Activated gamma-delta T cell (primary cell): ENCODE measurements around the gene SHISA2.

Experiments used
- DNase-seq: peaks from one replicate; lab custom pipeline; 2025; lab: John Stamatoyannopoulos, UW

Gene SHISA2

GRCh38 chr13:26048741-26049140 is 3.1 kb downstream of the SHISA2 start:
- DNase-seq = no peak

- DNase-seq = no peak
Measured at GRCh38 chr13:26047040-26047439, 4.8 kb downstream of the SHISA2 start.

- DNase-seq = no peak
Measured at GRCh38 chr13:26046639-26047038, 5.2 kb downstream of the SHISA2 start.

DNA sequence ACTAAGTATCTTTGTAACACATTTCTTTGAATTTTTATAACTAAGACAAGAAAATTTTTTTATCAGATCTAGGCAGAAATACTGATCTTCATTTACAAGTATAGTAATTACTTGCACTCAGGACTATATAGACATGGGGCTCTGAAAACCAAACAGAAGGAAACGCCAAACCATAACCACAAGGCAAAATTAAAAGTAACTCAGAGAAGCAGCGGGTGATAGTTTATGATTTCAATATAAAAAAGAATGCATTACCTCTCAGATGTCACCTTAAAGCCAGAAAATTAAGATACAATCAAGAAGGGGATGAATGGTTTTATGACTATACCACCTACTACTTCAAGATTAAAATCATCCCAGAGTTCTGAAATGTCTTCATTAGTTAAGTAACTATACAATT is 6.7 kb downstream of the SHISA2 start:
- DNase-seq = no peak

GRCh38 chr13:26042785-26043184 is 9.0 kb downstream of the SHISA2 start:
- no peak for DNase-seq

DNA sequence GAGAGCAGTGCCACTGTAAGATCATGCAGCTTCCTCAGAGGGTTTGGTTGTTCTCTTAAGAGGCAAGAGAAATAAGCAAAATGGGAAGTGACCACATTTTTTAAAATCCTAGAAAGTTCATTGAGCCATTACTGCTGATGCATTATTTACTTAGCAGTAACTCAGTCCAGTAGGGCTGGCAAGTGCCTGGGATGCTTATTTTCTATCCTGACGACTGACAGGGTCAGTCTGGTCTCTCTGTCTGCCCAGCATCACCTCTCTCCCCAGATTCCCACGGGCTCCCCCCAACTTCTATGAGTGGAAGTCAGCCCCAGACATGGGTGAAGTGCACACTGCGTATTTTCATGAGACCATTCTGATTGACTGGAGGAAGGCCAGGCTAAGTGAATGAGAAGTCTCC is 10.4 kb downstream of the SHISA2 start:
- DNase-seq = no peak

DNA sequence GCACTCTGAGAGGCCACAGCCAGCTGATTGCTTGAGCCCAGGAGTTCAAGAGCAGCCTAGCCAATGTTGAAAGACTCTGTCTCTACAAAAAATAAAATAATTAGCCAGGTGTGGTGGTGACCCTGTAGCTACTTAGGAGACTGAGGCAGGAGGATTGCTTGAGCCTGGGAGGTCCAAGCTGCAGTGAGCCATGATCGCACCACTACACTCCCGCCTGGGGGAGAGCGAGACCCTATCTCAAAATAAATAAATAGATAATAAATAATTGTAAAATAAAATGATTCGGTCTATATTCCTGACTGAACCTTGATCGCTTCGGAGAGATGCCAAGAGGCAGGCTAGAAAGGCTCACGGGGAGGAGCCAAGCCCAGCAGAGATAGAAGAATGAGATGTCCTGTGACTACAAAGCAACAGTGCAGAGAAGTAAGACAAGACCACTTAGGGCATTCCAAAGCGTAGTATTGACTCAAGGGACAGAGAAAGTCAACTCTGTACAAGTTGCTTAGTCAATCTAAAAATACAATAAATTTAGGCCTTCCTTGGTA is 12.8 kb downstream of the SHISA2 start:
- DNase-seq = no peak

GRCh38 chr13:26037302-26037701 is 14.5 kb downstream of the SHISA2 start:
- no peak for DNase-seq

DNA sequence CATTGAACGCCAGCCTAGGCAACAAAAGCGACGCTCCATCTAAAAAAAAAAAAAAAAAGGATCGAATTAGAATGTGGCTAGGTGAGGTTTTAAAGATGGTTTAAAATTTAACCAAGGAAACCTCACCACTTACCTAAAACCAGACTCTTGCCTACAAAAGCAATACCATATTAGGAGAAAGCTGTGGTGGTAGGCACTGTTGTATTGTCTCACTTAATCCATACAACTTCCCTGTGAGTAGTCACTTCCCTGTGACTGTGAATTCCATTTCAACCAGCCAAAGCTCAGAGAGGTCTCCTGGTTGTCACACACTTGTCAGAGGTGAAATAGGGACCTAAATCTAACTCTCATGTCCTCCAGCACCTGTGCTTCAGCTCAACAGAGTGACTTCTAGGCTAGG is 15.4 kb downstream of the SHISA2 start:
- no peak for DNase-seq

GRCh38 chr13:26034018-26034417 is 17.8 kb downstream of the SHISA2 start:
- DNase-seq = no peak

DNA sequence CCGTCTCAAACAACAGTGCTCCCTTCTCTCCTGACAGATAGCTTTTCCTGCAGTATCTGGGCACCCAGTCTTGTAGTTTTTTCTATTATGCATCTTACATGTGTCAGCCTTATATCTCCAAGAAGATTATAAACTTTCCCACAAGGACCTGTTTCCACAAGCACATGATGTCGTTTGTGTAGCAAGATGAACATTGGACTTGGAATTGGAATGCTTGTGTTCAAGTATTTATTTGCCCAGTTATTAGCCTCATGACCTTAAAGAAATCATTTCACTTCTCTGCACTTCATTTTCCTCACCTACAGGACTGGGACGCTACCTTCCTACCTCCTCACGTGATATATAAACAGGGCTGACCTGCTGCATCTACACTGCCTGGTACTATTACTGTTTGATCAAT is 21.5 kb downstream of the SHISA2 start:
- no peak for DNase-seq

GRCh38 chr13:26029581-26030136 is 22.2 kb downstream of the SHISA2 start:
- no peak for DNase-seq

DNA sequence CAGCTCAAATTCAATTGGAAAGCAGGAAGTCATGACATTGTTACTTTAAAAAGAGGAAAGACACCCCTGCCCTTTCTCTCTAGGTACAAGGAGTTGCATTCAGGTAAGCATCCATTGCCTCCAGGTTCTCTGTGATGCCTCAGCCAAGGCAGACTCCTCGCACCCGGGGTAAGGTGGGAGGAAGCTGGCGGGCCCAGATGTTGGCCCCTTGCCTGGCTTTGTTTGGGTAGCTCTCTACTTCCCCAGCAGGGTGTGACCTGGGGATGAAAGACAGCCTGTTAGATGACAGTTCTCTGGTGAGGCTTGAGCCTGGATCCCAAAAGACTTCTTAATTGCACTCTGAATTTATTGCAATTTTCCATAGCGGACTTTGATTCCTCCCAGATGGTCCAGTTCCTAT is 25.6 kb downstream of the SHISA2 start:
- DNase-seq = no peak

DNA sequence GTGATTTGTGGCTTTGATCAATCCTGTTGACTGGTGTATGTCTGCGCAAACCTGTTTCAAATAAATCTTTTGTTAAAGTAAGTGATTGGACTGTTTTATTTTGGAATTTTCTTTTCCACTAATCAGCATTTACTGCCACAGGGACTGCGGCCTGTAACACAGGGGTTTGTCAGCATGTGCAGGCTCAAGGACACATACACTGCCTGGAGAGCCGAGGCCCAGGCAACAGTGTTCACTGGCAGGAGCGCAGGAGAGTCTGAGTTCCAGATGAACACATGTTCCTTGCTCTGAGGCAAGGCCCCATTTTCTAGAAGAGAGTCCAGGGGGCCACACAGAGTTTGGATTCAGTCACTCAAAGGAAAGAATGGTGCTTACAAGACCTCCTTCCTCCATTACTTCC is 26.0 kb downstream of the SHISA2 start:
- DNase-seq = no peak

GRCh38 chr13:26025196-26025595 is 26.6 kb downstream of the SHISA2 start:
- no peak for DNase-seq

GRCh38 chr13:26024558-26024957 is 27.3 kb downstream of the SHISA2 start:
- no peak for DNase-seq

DNA sequence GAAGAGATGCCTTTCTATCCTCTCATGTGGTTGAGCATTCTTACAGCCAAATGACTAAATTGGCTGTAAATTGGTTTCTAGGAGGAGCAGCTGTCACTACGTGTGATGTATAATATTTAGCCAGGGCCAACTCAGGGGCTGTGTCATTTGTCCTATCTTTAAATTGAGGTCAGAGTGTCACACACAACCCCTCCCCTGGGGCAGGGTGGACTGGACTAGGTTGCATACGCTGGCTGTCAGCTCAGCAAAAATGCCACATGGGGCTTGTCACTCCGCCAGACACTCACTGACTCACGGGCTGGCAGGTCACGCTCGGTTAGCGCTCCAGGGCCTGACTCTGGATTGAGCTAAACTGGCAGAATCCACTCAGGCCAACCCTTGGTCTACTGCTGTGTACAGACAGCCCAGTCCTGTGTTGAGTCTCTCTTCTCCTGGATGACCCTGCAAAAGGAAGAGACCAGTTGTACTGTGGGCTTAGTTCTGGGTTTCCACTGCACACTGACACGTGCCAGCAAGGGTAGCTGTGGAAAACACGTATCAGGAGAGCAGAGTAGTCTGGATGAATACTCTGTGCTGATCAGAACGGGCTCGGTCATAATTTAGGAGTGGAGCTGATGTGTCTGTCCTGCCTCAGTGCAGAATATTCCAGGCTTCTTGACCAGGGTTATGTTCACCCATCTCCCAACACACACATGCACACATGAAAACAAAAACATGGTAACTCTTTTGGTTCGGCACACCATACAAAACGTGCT is 29.1 kb downstream of the SHISA2 start:
- no peak for DNase-seq

GRCh38 chr13:26021956-26022355 is 29.9 kb downstream of the SHISA2 start:
- DNase-seq = no peak

DNA sequence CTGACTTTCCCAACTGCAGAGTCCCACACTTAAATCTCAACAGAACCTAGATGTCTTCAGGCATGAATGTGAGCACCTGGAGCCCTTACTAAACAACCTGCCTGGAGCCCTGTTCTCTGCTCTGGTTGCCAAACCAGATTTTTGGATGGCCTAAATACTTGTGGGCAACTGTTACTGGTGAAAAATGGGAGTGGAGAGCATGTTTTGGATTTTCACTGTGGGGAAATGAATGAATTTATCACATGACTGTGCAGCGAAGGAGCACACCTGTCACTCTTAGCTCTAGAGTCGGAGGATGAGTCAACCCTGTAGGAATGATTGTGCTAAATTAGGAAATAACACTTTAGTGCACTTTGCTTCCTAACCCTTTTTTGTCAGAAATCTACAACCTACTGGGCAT is 30.3 kb downstream of the SHISA2 start:
- DNase-seq = no peak

GRCh38 chr13:26020891-26021290 is 30.9 kb downstream of the SHISA2 start:
- DNase-seq = no peak

- no peak for DNase-seq
Measured at GRCh38 chr13:26019881-26020870, 31.6 kb downstream of the SHISA2 start.

GRCh38 chr13:26019251-26019650 is 32.6 kb downstream of the SHISA2 start:
- DNase-seq = no peak
